ENCODE data around the gene PDILT. TPM values are rescaled to one million over a fixed set of nuclear protein-coding genes. Genes with fewer than 3 reads are reported as not detected.
"Not testable (repeated sequence)": the region's sequence is repeated elsewhere in the genome, so short reads cannot be mapped to it uniquely, and the experiment has no call there.

Gene PDILT
- total RNA-seq, 1 experiment from 2014 or later, result not detected

GRCh38 chr16:20421748-20422147, 17.2 kb upstream of the PDILT start:
- not testable (repeated sequence) for H3K4me1 Mint-ChIP-seq; H3K36me3 Mint-ChIP-seq (ENCODE audit: insufficient read depth in 1 of 3, low read depth in 3 of 3)

DNA sequence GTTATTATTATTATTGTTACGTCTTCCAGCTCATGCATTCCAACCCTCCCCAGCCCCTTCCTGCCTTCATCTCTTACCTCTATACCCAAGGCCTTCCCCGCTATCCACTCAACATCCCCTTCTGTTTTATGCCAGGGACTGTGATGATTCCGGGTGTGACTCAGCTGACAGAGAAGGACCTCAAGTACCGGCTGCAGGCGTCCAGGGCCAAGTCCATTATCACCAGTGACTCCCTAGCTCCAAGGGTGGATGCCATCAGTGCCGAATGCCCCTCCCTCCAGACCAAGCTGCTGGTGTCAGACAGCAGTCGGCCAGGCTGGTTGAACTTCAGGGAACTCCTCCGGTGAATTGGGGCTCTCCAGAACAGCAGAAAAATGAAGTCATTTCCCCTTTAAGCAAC, 14.6 kb upstream of the PDILT start:
- H2BK15ac ChIP-seq (ENCODE audit: low read depth, low read length); DNase-seq; H4K20me1 ChIP-seq (ENCODE audit: control insufficient read depth, insufficient read depth, insufficient read length); H3K9ac ChIP-seq (ENCODE audit: extremely low read depth, insufficient read length, low read length); H3K79me1 ChIP-seq (ENCODE audit: insufficient read depth, low read depth, low read length, poor library complexity, severe bottlenecking); H2BK120ac ChIP-seq (ENCODE audit: low read depth, low read length, poor library complexity, severe bottlenecking); H3K79me2 ChIP-seq (ENCODE audit: insufficient read depth, low read length); H2AFZ ChIP-seq (ENCODE audit: low read length); H3K4ac ChIP-seq (ENCODE audit: low read depth, low read length); H3K56ac ChIP-seq (ENCODE audit: insufficient read length, low read depth, low read length); H3K4me1 ChIP-seq (ENCODE audit: insufficient read depth, low read length); H3K36me3 Mint-ChIP-seq (ENCODE audit: insufficient read depth in 1 of 3, low read depth in 3 of 3); H3K23ac ChIP-seq (ENCODE audit: insufficient read length, low read depth, low read length); H2BK12ac ChIP-seq (ENCODE audit: insufficient read length, low read depth, low read length); H3K9me3 Mint-ChIP-seq; H3K9me3 ChIP-seq (ENCODE audit: control insufficient read depth, low read depth, low read length); H3T11ph ChIP-seq (ENCODE audit: low read length); H3K27ac Mint-ChIP-seq; H3K14ac ChIP-seq (ENCODE audit: insufficient read depth, low read length); H2AK5ac ChIP-seq (ENCODE audit: insufficient read length, low read length); H4K5ac ChIP-seq (ENCODE audit: insufficient read length, low read depth, low read length); H2BK5ac ChIP-seq (ENCODE audit: insufficient read length, low read length); H3K27me3 Mint-ChIP-seq (ENCODE audit: low read depth); H2BK20ac ChIP-seq (ENCODE audit: low read depth, low read length, poor library complexity, severe bottlenecking); H3K18ac ChIP-seq (ENCODE audit: insufficient read length, low read depth, low read length); H3K4me1 Mint-ChIP-seq; H3K27me3 ChIP-seq (ENCODE audit: insufficient read depth, low read length); H4K8ac ChIP-seq (replicated peaks; ENCODE audit: insufficient read length, low read depth, low read length); H3K4me2 ChIP-seq (ENCODE audit: insufficient read depth, insufficient read length, low read length); H3K27ac ChIP-seq (ENCODE audit: insufficient read length, low read depth, low read length); H3K4me3 Mint-ChIP-seq; H4K91ac ChIP-seq (ENCODE audit: insufficient read length, low read depth, low read length); H3K23me2 ChIP-seq (ENCODE audit: insufficient read length, low read depth, low read length, poor library complexity, severe bottlenecking): not testable (repeated sequence)
- WGBS (ENCODE audit: extremely low coverage, insufficient read length, low lambda C conversion rate), result no CpG with 5 or more reads among the region's 8 CpGs

More at GRCh38 chr16:20421748-20422147, 17.2 kb upstream of the PDILT start:
- not testable (repeated sequence) for H4K5ac ChIP-seq (ENCODE audit: insufficient read length, low read depth, low read length); H3K14ac ChIP-seq (ENCODE audit: insufficient read depth, low read length); H3K27ac Mint-ChIP-seq; H2BK5ac ChIP-seq (ENCODE audit: insufficient read length, low read length); H3K23ac ChIP-seq (ENCODE audit: insufficient read length, low read depth, low read length); H3K4ac ChIP-seq (ENCODE audit: low read depth, low read length); H3K27ac ChIP-seq (ENCODE audit: insufficient read length, low read depth, low read length); H2BK20ac ChIP-seq (ENCODE audit: low read depth, low read length, poor library complexity, severe bottlenecking); H2BK15ac ChIP-seq (ENCODE audit: low read depth, low read length); H2BK120ac ChIP-seq (ENCODE audit: low read depth, low read length, poor library complexity, severe bottlenecking); H3K27me3 ChIP-seq (ENCODE audit: insufficient read depth, low read length); H3K79me2 ChIP-seq (ENCODE audit: insufficient read depth, low read length); DNase-seq; H2AK5ac ChIP-seq (ENCODE audit: insufficient read length, low read length); H3K9me3 ChIP-seq (ENCODE audit: control insufficient read depth, low read depth, low read length); H4K20me1 ChIP-seq (ENCODE audit: control insufficient read depth, insufficient read depth, insufficient read length); H3T11ph ChIP-seq (ENCODE audit: low read length); H3K4me2 ChIP-seq (ENCODE audit: insufficient read depth, insufficient read length, low read length); H3K18ac ChIP-seq (ENCODE audit: insufficient read length, low read depth, low read length); H3K79me1 ChIP-seq (ENCODE audit: insufficient read depth, low read depth, low read length, poor library complexity, severe bottlenecking); H3K9ac ChIP-seq (ENCODE audit: extremely low read depth, insufficient read length, low read length); H4K91ac ChIP-seq (ENCODE audit: insufficient read length, low read depth, low read length); H3K9me3 Mint-ChIP-seq; H3K56ac ChIP-seq (ENCODE audit: insufficient read length, low read depth, low read length); H3K27me3 Mint-ChIP-seq (ENCODE audit: low read depth); H2AFZ ChIP-seq (ENCODE audit: low read length); H2BK12ac ChIP-seq (ENCODE audit: insufficient read length, low read depth, low read length); H3K23me2 ChIP-seq (ENCODE audit: insufficient read length, low read depth, low read length, poor library complexity, severe bottlenecking); H3K4me1 ChIP-seq (ENCODE audit: insufficient read depth, low read length); H3K4me3 Mint-ChIP-seq; H4K8ac ChIP-seq (replicated peaks; ENCODE audit: insufficient read length, low read depth, low read length)
- WGBS (ENCODE audit: extremely low coverage, insufficient read length, low lambda C conversion rate), result no CpG with 5 or more reads among the region's 2 CpGs

All from H9 (cell line).